T-helper 2 cell treated with Interferon-gamma antibody and Interleukin-4, amounts not matched to agents 5 μg/mL and 100 μg/mL, for 36 hours (primary cell): ENCODE results near the gene DUSP19.

Experiments
- DNase-seq: peaks from one replicate; pipeline ENCODE4 v3.0.0; 2021; ENCODE audit warnings: low spot score
- H3K27ac Mint-ChIP-seq: one replicate; pipeline ENCODE4 v1.8.0; 2021; ENCODE audit warnings: mild to moderate bottlenecking, mixed read lengths
- H3K27me3 Mint-ChIP-seq: one replicate; pipeline ENCODE4 v1.8.0; 2021; ENCODE audit warnings: low read depth, mixed read lengths
- H3K36me3 Mint-ChIP-seq: one replicate; pipeline ENCODE4 v1.8.0; 2021; ENCODE audit warnings: low read depth, mixed read lengths
- H3K4me1 Mint-ChIP-seq: one replicate; pipeline ENCODE4 v1.8.0; 2021; ENCODE audit warnings: low read depth, mixed read lengths
- H3K4me3 Mint-ChIP-seq: one replicate; pipeline ENCODE4 v1.8.0; 2022; ENCODE audit warnings: mild to moderate bottlenecking, moderate library complexity, mixed read lengths
- H3K9me3 Mint-ChIP-seq: one replicate; pipeline ENCODE4 v1.8.0; 2021; ENCODE audit warnings: mixed read lengths

The DUSP19 gene

DNA sequence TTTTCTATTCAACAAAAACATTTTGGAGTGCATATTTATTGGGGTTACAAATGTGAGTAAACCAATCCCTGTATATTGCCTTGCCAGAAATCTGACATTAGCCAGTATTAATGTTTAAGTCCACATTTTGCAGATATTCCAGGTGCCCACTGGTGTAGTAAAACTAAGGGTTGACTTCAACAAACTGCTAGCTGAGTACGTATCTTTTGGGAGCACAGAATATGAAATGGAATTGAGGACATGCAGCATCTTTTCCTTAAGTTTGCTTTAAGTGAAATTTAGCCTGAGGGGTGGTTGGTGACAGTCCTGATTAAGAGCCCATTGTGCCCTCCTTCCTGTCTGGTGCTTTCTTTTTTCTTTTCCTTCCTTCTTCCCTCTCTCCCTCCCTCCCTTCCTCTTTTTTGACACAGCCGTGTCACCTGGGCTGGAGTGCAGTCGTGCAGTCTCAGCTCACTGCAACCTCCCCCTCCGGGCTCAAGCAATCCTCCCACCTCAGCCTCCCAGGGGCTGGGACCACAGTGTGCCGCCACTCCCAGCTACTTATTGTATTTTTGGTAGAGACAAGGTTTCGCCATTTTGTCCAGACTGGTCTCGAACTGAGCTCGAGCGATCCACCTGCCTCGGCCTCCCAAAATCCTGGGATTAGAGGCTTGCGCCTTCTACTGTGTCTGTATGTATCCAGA lies 47.3 kb downstream of the DUSP19 start:
- H3K9me3 Mint-ChIP-seq = no peaks in the 10 kb centered on the region
- H3K4me3 Mint-ChIP-seq = peak overlapping the region; percentile 97
- H3K4me1 Mint-ChIP-seq = peaks cover 19% of the 10 kb centered on the region
- H3K27me3 Mint-ChIP-seq = peaks cover 4% of the 10 kb centered on the region
- peak overlapping the region; percentile 99 for H3K27ac Mint-ChIP-seq
- DNase-seq = no peak
- peaks cover 8% of the 10 kb centered on the region for H3K36me3 Mint-ChIP-seq

DNA sequence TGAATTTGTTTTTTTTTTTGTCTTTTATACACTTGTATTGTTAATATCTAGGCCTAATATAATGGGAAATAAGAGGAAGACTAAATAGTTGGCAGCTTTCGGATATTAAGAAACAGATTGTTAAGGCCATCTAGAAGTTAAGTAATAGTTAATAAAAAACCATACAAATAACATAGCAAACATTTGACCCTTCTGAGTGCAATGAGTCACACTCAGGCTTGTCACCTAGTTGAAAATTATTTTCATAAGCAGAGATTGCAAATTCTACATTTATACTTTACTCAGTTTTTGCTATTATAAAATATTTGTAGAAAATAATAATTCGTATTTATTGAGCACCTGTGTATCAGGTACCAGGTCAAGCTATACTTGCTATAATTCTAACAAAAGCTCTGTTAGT lies 48.1 kb downstream of the DUSP19 start:
- H3K9me3 Mint-ChIP-seq = no peaks in the 10 kb centered on the region
- H3K36me3 Mint-ChIP-seq = peaks cover 12% of the 10 kb centered on the region
- no peak overlapping the region for H3K27ac Mint-ChIP-seq
- H3K4me1 Mint-ChIP-seq = peaks cover 19% of the 10 kb centered on the region
- H3K27me3 Mint-ChIP-seq = peaks cover 2% of the 10 kb centered on the region
- no peak for DNase-seq
- peak overlapping the region; percentile 97 for H3K4me3 Mint-ChIP-seq

DNA sequence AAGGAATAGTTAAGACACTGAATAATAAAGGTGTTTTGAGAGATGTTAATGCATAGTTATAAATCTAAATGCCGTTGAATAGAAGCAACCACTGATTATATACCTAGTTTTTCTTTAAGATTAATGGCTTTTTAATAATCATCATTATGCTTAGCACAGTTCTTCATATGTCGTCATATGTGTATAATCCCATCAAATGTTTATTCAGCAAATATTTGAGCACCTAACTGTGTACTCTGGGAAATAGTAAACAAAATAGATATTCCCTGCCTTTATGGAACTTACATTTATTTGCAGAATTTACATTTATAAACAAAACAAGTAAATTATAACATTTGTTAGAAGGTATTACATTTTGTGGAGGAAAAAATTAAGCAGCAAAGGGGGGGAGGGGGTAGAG lies 55.5 kb downstream of the DUSP19 start:
- H3K27ac Mint-ChIP-seq = no peak overlapping the region
- no peak overlapping the region for H3K4me3 Mint-ChIP-seq
- no peak for DNase-seq
- H3K9me3 Mint-ChIP-seq = no peaks in the 10 kb centered on the region
- peaks cover 33% of the 10 kb centered on the region for H3K36me3 Mint-ChIP-seq
- no peaks in the 10 kb centered on the region for H3K27me3 Mint-ChIP-seq
- peaks cover 4% of the 10 kb centered on the region for H3K4me1 Mint-ChIP-seq

- H3K9me3 Mint-ChIP-seq = peaks cover 13% of the 10 kb centered on the region
- peaks cover 56% of the 10 kb centered on the region for H3K36me3 Mint-ChIP-seq
- DNase-seq = no peak
- no peaks in the 10 kb centered on the region for H3K4me1 Mint-ChIP-seq
- H3K4me3 Mint-ChIP-seq = no peak overlapping the region
- H3K27me3 Mint-ChIP-seq = no peaks in the 10 kb centered on the region
- no peak overlapping the region for H3K27ac Mint-ChIP-seq
These were observed 70.4 kb downstream of the DUSP19 start for GRCh38 chr2:183148955-183149354.

- no peak overlapping the region for H3K27ac Mint-ChIP-seq
- H3K4me1 Mint-ChIP-seq = peaks cover 2% of the 10 kb centered on the region
- DNase-seq = no peak
- peaks cover 56% of the 10 kb centered on the region for H3K36me3 Mint-ChIP-seq
- H3K27me3 Mint-ChIP-seq = no peaks in the 10 kb centered on the region
- H3K9me3 Mint-ChIP-seq = peaks cover 7% of the 10 kb centered on the region
- no peak overlapping the region for H3K4me3 Mint-ChIP-seq
These were observed 70.9 kb downstream of the DUSP19 start for GRCh38 chr2:183149489-183149888.
